ENCODE measurements around the gene FRMD3. TPM values are rescaled to one million over a fixed set of nuclear protein-coding genes. Genes with fewer than 3 reads are reported as not detected.

The FRMD3 gene
- total RNA-seq, 4 donors from 2014 or later: 1.8 to 13.3 (median 3.3) TPM

- Histone ChIP-seq H3K27ac (no peak overlapping the region), H3K9me3 (no peaks in the 10 kb centered on the region), H3K36me3 (no peaks in the 10 kb centered on the region), H3K27me3 (no peaks in the 10 kb centered on the region), H3K4me3 (no peak overlapping the region), H3K4me1 (no peaks in the 10 kb centered on the region)
- intact Hi-C loops (cut with DNase I; ENCODE audit: low total_unique reads): no loop called here
- DNase-seq: no peak
- TF ChIP-seq CTCF (IDR thresholded peaks at IDR 0.05) (no peak), POLR2A (IDR thresholded peaks at IDR 0.05) (no peak)
Measured at GRCh38 chr9:83290692-83291091, 247.5 kb downstream of the FRMD3 start.

- Histone ChIP-seq H3K4me3 (no peak overlapping the region), H3K27me3 (no peaks in the 10 kb centered on the region), H3K9me3 (no peaks in the 10 kb centered on the region), H3K4me1 (no peaks in the 10 kb centered on the region), H3K36me3 (no peaks in the 10 kb centered on the region), H3K27ac (no peak overlapping the region)
- intact Hi-C loops (cut with DNase I; ENCODE audit: low total_unique reads): no loop called here
- DNase-seq: no peak
- TF ChIP-seq POLR2A (IDR thresholded peaks at IDR 0.05) (no peak), CTCF (IDR thresholded peaks at IDR 0.05) (no peak)
Measured at GRCh38 chr9:83287021-83287420, 251.2 kb downstream of the FRMD3 start.

GRCh38 chr9:83285445-83286225, 252.6 kb downstream of the FRMD3 start:
- Histone ChIP-seq H3K9me3 (no peaks in the 10 kb centered on the region), H3K4me3 (no peak overlapping the region), H3K36me3 (no peaks in the 10 kb centered on the region), H3K27ac (no peak overlapping the region), H3K4me1 (no peaks in the 10 kb centered on the region), H3K27me3 (no peaks in the 10 kb centered on the region)
- no peak for DNase-seq
- TF ChIP-seq POLR2A (IDR thresholded peaks at IDR 0.05): no peak
- TF ChIP-seq CTCF (IDR thresholded peaks at IDR 0.05): no peak
- intact Hi-C loops (cut with DNase I; ENCODE audit: low total_unique reads): no loop called here

- TF ChIP-seq POLR2A (IDR thresholded peaks at IDR 0.05) (no peak), CTCF (IDR thresholded peaks at IDR 0.05) (no peak)
- H3K27me3 ChIP-seq: no peaks in the 10 kb centered on the region
- no peak overlapping the region for H3K4me3 ChIP-seq
- no peak overlapping the region for H3K27ac ChIP-seq
- no peaks in the 10 kb centered on the region for H3K4me1 ChIP-seq
- no peaks in the 10 kb centered on the region for H3K9me3 ChIP-seq
- intact Hi-C loops (cut with DNase I; ENCODE audit: low total_unique reads): no loop called here
- no peak for DNase-seq
- H3K36me3 ChIP-seq: no peaks in the 10 kb centered on the region
Measured at GRCh38 chr9:83284746-83285145, 253.5 kb downstream of the FRMD3 start.

GRCh38 chr9:83283528-83283927, 254.7 kb downstream of the FRMD3 start:
- DNase-seq: no peak
- no peaks in the 10 kb centered on the region for H3K4me1 ChIP-seq
- no peaks in the 10 kb centered on the region for H3K36me3 ChIP-seq
- no peak overlapping the region for H3K4me3 ChIP-seq
- H3K27ac ChIP-seq: no peak overlapping the region
- TF ChIP-seq CTCF (IDR thresholded peaks at IDR 0.05): no peak
- TF ChIP-seq POLR2A (IDR thresholded peaks at IDR 0.05): no peak
- intact Hi-C loops (cut with DNase I; ENCODE audit: low total_unique reads): no loop called here
- no peaks in the 10 kb centered on the region for H3K27me3 ChIP-seq
- no peaks in the 10 kb centered on the region for H3K9me3 ChIP-seq
